Fibroblast of lung (primary cell): ENCODE results near the gene BZW2.

Experiments used
- EZH2 ChIP-seq: IDR thresholded peaks from 2 replicates; pipeline ENCODE4 v1.5.1; 2012; ENCODE audit warnings: low read length, control low read depth, mild to moderate bottlenecking; ENCODE audit errors: missing control alignments
- TF ChIP-seq, protein P1 (sequence below), 2 donors: IDR thresholded peaks in 1 of 2; conservative IDR thresholded peaks in 1 of 2; 1 replicate in 1 of 2; 2 replicates in 1 of 2; pipeline ENCODE4 v1.5.1; 2011 to 2012; ENCODE audit warnings: low read length in 2 of 2, control low read depth in 1 of 2, inconsistent platforms in 1 of 2, low read depth in 1 of 2, mild to moderate bottlenecking in 1 of 2

DNA sequence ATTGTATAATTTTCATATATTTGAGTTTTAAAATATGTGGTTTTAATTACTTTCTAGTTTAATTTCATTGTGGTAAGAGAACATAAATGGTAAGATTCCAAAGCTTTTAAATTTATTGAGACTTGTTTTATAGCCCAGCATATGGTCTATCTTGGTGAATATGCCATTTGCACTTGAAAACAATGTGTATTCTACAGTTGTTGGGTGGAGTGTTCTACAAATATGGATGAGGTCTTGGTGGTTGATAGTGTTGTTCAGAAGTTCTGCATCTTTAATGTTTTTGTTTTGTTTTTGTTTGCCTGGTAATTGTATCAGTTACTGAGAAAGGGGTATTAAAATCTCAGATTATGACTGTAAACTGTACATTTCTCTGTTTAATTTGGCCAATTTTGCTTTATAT lies 69.9 kb downstream of the BZW2 start:
- no peak for TF ChIP-seq EZH2
- TF ChIP-seq, protein P1, sequence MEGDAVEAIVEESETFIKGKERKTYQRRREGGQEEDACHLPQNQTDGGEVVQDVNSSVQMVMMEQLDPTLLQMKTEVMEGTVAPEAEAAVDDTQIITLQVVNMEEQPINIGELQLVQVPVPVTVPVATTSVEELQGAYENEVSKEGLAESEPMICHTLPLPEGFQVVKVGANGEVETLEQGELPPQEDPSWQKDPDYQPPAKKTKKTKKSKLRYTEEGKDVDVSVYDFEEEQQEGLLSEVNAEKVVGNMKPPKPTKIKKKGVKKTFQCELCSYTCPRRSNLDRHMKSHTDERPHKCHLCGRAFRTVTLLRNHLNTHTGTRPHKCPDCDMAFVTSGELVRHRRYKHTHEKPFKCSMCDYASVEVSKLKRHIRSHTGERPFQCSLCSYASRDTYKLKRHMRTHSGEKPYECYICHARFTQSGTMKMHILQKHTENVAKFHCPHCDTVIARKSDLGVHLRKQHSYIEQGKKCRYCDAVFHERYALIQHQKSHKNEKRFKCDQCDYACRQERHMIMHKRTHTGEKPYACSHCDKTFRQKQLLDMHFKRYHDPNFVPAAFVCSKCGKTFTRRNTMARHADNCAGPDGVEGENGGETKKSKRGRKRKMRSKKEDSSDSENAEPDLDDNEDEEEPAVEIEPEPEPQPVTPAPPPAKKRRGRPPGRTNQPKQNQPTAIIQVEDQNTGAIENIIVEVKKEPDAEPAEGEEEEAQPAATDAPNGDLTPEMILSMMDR (conservative IDR thresholded peaks at IDR 0.05 in 1 of 2, IDR thresholded peaks at IDR 0.05 in 1 of 2; ENCODE audit: low read depth in 1 of 2, low read length in 2 of 2): no peak
